ENCODE results near the gene FSD2.

Gene FSD2, protein sequence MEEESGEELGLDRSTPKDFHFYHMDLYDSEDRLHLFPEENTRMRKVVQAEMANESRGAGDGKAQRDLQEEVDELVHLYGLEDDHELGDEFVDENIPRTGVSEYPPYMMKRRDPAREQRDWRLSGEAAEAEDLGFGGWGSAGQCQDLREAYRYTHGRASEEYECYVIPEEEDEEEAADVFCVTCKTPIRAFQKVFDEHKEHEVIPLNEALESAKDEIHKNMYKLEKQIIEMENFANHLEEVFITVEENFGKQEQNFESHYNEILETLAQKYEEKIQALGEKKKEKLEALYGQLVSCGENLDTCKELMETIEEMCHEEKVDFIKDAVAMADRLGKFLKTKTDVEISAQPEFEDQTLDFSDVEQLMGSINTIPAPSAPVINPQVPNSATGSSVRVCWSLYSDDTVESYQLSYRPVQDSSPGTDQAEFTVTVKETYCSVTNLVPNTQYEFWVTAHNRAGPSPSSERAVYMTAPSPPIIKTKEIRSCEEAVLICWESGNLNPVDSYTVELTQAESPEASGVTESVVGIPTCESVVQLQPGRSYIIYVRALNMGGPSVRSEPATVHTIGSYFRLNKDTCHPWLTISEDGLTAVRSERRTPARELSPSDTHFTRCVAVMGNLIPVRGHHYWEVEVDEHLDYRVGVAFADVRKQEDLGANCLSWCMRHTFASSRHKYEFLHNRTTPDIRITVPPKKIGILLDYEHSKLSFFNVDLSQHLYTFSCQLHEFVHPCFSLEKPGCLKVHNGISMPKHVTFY

DNA sequence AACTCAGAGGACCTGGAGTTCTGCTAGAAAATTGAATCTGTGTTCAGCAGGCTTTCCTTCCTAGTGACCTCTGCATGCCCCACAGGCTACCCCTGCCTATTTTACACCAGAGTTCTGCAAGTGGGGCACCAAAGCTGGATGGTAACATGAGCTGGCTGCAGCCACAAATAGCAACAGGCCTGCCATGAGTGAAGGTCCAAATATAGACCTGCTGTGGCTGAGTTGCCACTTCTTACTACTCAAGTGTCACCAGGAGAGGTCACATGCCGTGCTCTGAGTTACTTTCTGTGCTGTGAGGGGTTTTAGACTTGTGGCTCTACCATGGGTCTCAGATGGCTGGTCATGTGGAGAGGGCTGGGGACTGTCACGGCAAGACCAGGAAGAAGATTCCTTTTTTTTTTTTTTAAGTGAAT lies at the start of gene FSD2:
Gene FSD2 (minus strand): TSS at position 76 of the 413 bp plus-strand sequence. CDS start 18,679 bp downstream, outside the sequence.
- Histone ChIP-seq H3K4me1 (ENCODE audit: control insufficient read depth, insufficient read depth, low read length) (peaks cover 4% of the 10 kb centered on the region), H3K9me3 (ENCODE audit: control insufficient read depth, insufficient read depth, low read length) (no peaks in the 10 kb centered on the region), H3K36me3 (ENCODE audit: control insufficient read depth, insufficient read depth, low read length) (no peaks in the 10 kb centered on the region), H3K4me3 (ENCODE audit: low read depth, low read length) (no peak within 1 kb of the TSS), H3K9ac (ENCODE audit: low read depth, low read length) (no peak within 1 kb of the TSS), H3K27me3 (ENCODE audit: control insufficient read depth, insufficient read depth, low read length) (peaks cover 29% of the 10 kb centered on the region)

DNA sequence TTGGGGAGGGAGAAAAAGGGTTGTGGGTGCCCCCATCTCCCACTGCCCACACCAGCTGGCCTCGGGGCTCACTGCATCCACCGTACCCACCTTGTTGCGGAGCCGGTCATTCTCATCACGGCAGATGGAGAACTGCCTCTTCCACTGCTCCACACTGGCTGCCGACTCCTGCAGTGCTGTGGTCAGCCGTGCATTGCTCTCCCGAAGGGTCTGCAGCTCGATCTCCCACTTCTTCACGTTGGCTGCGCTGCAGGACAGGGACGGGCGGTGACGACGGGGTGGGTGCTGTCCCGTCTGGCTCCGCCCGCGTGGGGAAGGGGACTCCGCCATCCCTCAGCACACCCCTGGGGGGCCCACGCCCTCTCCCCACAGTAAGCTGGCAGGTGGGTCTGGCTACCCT lies 48.7 kb upstream of the FSD2 start:
- Histone ChIP-seq H3K4me3 (ENCODE audit: low read depth, low read length) (no peak overlapping the region), H3K4me1 (ENCODE audit: control insufficient read depth, insufficient read depth, low read length) (peaks cover 5% of the 10 kb centered on the region), H3K36me3 (ENCODE audit: control insufficient read depth, insufficient read depth, low read length) (no peaks in the 10 kb centered on the region)

DNA sequence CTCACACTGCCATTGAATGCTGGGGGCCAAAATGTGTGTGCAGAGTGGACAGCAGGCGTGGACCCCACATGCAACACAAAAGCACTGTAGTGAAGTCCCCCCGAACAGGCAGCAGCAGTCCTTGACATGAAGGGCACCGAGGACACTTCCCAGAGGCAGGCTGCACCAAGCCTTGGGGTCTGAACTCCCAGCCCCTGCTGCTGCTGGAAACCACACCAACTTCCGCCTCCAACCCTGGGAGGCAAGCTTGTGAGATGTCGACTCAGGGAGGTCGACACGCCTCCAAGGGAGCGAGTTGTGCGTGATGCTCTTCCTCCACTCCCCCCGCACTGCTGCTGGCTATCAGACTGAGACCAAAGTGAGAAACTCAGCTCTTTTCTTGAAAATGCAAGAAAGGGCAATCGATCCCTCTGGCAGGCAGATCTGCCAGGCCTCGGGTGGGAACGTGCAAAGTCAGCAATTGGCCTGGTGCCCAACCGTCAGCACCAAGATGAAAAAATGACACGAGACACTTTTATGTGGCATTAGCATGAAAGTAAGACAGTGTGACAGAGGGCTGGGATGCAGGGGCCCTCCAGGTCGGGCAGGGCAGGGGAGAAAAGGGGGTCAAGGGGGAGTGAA lies 47.2 kb upstream of the FSD2 start:
- no peaks in the 10 kb centered on the region for H3K9me3 ChIP-seq (ENCODE audit: control insufficient read depth, insufficient read depth, low read length)
- no peaks in the 10 kb centered on the region for H3K27me3 ChIP-seq (ENCODE audit: control insufficient read depth, insufficient read depth, low read length)
- H3K4me1 ChIP-seq (ENCODE audit: control insufficient read depth, insufficient read depth, low read length) = peaks cover 8% of the 10 kb centered on the region
- no peak overlapping the region for H3K9ac ChIP-seq (ENCODE audit: low read depth, low read length)
- no peaks in the 10 kb centered on the region for H3K36me3 ChIP-seq (ENCODE audit: control insufficient read depth, insufficient read depth, low read length)
- no peak overlapping the region for H3K4me3 ChIP-seq (ENCODE audit: low read depth, low read length)

More for the DNA sequence above, 48.7 kb upstream of the FSD2 start:
- no peaks in the 10 kb centered on the region for H3K27me3 ChIP-seq (ENCODE audit: control insufficient read depth, insufficient read depth, low read length)
- no peak overlapping the region for H3K9ac ChIP-seq (ENCODE audit: low read depth, low read length)
- H3K9me3 ChIP-seq (ENCODE audit: control insufficient read depth, insufficient read depth, low read length) = no peaks in the 10 kb centered on the region

DNA sequence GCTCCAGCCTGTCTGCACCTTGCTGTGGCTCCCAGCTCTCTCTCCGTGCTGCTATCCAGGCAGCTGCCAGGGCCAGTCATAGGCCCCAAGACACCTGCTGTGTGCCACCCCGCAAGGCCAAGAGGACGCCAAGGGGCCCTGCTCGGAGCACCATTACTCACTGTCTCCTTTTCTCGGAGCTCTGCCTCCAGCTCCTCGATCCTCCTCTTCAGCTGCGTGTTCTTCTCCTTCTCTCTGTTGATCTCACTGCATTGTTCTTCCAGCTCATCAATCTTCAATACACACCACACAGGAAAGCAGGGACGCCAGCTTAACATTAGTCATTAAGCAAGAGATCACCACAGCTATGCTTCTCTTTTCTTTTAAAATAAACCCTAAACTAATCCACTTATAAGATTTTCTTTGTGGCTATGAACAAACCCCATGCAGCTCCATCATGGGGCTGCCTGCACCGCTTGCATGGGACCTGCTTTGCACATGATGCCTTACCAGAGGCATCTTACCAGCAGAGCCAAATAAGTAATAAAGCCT lies 46.2 kb upstream of the FSD2 start:
- no peaks in the 10 kb centered on the region for H3K36me3 ChIP-seq (ENCODE audit: control insufficient read depth, insufficient read depth, low read length)
- peaks cover 8% of the 10 kb centered on the region for H3K4me1 ChIP-seq (ENCODE audit: control insufficient read depth, insufficient read depth, low read length)
- H3K4me3 ChIP-seq (ENCODE audit: low read depth, low read length) = no peak overlapping the region
- H3K9me3 ChIP-seq (ENCODE audit: control insufficient read depth, insufficient read depth, low read length) = no peaks in the 10 kb centered on the region
- no peaks in the 10 kb centered on the region for H3K27me3 ChIP-seq (ENCODE audit: control insufficient read depth, insufficient read depth, low read length)
- H3K9ac ChIP-seq (ENCODE audit: low read depth, low read length) = no peak overlapping the region

DNA sequence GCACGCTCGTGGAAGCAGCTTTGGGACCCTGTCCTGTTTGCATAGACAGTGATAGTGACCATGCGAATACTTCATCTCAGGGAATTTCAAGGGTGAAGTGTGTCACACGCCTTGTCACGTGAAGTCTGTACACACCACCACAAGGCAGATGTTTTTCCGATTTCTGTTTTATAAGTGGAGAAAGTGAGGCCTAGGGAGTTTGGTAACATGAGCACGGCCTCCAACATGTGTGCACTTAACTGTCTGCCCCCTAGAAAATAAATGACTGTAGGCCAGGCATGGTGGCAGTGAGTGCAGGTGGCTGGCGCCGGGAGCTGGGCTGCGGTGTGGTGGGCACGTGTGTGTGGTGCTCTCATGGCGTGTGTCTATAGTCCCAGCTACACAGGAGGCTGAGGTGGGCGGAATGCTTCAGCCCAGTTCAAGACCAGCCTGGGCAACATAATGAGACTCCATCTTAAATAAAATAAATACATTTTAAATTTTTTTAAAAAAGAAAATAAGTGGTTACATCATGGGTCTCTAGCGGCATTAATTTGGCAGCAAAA lies 45.5 kb upstream of the FSD2 start:
- no peaks in the 10 kb centered on the region for H3K9me3 ChIP-seq (ENCODE audit: control insufficient read depth, insufficient read depth, low read length)
- H3K9ac ChIP-seq (ENCODE audit: low read depth, low read length) = no peak overlapping the region
- no peaks in the 10 kb centered on the region for H3K27me3 ChIP-seq (ENCODE audit: control insufficient read depth, insufficient read depth, low read length)
- H3K36me3 ChIP-seq (ENCODE audit: control insufficient read depth, insufficient read depth, low read length) = no peaks in the 10 kb centered on the region
- H3K4me1 ChIP-seq (ENCODE audit: control insufficient read depth, insufficient read depth, low read length) = peaks cover 8% of the 10 kb centered on the region
- no peak overlapping the region for H3K4me3 ChIP-seq (ENCODE audit: low read depth, low read length)

DNA sequence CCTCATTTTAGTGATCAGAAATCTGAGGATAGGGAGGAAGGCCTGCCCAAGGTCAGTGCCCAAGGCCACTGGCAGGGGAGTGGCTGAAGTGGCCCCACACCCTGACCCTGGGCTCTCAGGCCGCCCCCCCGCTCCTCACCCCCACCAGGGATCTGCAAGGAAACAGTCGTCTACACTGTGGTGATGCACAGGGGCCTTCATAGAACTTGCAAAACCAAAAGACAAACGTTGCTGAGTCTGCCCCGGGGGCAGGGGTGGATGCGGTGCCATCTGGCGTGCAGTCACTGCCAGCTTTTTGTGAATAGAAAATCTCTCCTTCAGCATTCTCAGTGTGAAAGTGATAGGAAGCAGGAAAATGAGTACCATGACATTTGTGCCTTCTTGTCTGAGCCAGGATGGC lies 44.9 kb upstream of the FSD2 start:
- Histone ChIP-seq H3K36me3 (ENCODE audit: control insufficient read depth, insufficient read depth, low read length) (no peaks in the 10 kb centered on the region), H3K4me3 (ENCODE audit: low read depth, low read length) (no peak overlapping the region), H3K9ac (ENCODE audit: low read depth, low read length) (no peak overlapping the region), H3K4me1 (ENCODE audit: control insufficient read depth, insufficient read depth, low read length) (peaks cover 8% of the 10 kb centered on the region), H3K27me3 (ENCODE audit: control insufficient read depth, insufficient read depth, low read length) (no peaks in the 10 kb centered on the region), H3K9me3 (ENCODE audit: control insufficient read depth, insufficient read depth, low read length) (no peaks in the 10 kb centered on the region)

DNA sequence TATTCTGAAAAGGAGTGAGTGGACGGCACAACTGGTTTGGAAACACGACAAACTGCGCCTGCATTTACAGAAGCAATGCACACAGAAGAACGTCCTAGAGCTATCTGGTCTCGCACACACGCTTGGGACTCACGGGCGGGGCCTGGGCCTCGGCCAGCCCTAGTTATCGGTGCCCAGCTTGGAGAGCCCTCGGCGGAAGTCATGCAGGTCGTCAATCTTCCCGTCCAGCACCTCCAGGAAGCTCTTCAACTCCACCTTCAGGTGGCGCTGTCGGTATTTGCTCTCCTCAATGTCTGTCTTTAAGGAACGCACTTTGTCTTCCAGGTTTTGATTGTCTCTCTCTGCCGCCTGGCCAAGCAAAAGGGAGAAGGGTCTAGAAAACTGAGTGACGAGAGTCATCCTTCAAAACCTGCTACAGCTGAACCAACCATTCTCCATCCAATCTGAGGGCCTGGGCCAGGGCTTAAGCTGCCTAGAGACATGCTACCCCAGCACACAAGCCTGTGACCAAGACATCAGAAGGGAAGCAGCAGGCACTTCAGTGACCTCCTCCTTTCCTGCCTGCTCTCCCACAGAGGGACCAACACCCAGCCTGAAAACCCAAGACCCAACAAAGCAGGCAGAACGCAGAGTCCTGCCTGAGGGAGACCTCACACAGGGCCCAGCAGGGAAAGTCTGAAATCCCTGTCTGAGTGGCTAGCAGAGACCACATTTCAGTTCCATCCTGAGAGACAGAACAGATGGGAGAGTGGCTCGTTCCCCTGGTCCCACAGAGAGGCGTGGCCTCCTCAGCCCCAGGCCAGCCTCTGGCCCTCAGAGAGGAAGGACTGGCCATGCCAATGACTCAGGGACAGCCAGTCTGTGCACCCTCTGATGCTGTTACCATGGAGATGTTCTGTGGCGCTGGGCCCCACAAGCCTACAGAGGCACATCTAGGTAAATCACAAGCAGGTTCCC lies 44.0 kb upstream of the FSD2 start:
- H3K9me3 ChIP-seq (ENCODE audit: control insufficient read depth, insufficient read depth, low read length) = no peaks in the 10 kb centered on the region
- H3K4me3 ChIP-seq (ENCODE audit: low read depth, low read length) = no peak overlapping the region
- H3K4me1 ChIP-seq (ENCODE audit: control insufficient read depth, insufficient read depth, low read length) = peaks cover 8% of the 10 kb centered on the region
- H3K27me3 ChIP-seq (ENCODE audit: control insufficient read depth, insufficient read depth, low read length) = no peaks in the 10 kb centered on the region
- peak overlapping the region; percentile 47 for H3K9ac ChIP-seq (ENCODE audit: low read depth, low read length)
- H3K36me3 ChIP-seq (ENCODE audit: control insufficient read depth, insufficient read depth, low read length) = no peaks in the 10 kb centered on the region

DNA sequence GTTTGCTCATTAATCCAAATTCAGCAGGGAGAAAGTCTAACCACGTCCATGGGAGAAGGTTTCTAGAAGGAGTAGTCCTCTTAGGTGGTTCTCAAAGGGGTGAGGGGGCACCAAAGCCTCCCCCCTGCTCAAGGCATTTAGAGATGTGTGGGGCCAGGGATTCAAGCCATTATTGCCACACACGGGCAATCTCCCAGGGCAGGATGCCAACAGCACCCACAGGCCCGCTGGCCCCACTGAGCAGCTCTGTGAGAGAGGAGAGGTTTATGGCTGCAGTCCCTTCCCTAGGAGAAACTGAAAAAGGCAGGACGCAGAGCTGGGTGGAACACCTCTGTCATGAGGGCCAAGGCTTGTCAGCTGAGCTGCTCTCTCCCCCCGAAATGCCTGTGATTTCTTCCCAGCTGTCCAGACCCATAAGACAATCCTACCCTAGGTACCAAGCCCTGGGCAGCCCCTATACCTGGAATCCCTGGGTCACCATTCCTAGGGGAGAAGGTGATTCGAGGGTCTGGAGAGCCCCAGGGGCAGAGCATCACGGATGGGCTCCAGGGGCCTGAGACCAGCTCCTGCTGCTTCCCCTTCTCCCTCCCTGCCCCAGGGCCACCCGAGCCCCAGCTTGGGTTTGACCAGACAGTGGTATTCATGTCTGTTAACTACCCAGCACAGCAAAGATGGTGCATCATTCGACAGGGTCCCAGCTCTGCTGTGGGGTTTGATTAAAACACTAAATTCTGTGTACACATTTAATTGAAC lies 42.5 kb upstream of the FSD2 start:
- Histone ChIP-seq H3K9ac (ENCODE audit: low read depth, low read length) (no peak overlapping the region), H3K36me3 (ENCODE audit: control insufficient read depth, insufficient read depth, low read length) (no peaks in the 10 kb centered on the region), H3K27me3 (ENCODE audit: control insufficient read depth, insufficient read depth, low read length) (no peaks in the 10 kb centered on the region), H3K4me3 (ENCODE audit: low read depth, low read length) (no peak overlapping the region), H3K9me3 (ENCODE audit: control insufficient read depth, insufficient read depth, low read length) (no peaks in the 10 kb centered on the region), H3K4me1 (ENCODE audit: control insufficient read depth, insufficient read depth, low read length) (peaks cover 8% of the 10 kb centered on the region)

DNA sequence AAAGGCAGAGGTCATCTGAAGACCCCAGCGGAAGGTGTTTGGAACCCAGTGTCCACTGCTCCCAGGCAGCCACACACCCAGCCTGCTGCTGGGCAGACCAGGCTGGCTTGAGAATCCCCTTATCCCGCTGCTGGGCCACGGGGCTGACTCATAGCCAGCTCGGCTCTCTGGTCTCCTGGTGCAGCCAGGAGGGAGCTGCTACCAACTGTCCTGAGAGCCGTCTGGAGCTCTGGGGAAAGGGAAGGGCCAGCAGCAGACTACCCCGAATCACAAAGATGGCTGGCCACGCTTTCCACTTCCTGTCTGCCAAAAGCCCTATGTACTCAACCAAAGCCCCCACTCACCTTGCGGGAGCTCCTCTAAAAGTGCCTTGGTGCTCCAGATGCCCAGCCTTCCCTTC lies 41.8 kb upstream of the FSD2 start:
- Histone ChIP-seq H3K9me3 (ENCODE audit: control insufficient read depth, insufficient read depth, low read length) (no peaks in the 10 kb centered on the region), H3K9ac (ENCODE audit: low read depth, low read length) (no peak overlapping the region), H3K27me3 (ENCODE audit: control insufficient read depth, insufficient read depth, low read length) (no peaks in the 10 kb centered on the region), H3K4me3 (ENCODE audit: low read depth, low read length) (no peak overlapping the region), H3K4me1 (ENCODE audit: control insufficient read depth, insufficient read depth, low read length) (peaks cover 8% of the 10 kb centered on the region), H3K36me3 (ENCODE audit: control insufficient read depth, insufficient read depth, low read length) (no peaks in the 10 kb centered on the region)

DNA sequence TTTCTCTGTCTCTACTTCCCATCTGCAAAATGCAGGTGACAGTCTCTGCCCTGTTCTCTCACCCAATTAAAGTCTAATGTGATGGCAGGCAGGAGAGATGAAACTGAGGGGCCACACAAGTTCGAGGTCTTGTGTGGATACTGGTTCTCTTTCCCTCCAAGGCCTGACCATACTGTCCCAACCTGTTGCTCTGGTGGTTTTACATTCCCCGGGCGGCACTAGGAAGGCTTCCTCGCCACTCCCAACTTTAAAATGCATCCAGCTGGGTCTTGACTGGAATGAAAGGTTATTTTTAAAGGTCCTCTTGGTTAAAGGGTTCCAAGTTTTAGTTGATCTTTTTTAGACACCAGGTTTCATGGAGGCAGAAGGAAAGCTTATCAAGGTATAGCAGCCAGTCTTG lies 40.8 kb upstream of the FSD2 start:
- peaks cover 8% of the 10 kb centered on the region for H3K4me1 ChIP-seq (ENCODE audit: control insufficient read depth, insufficient read depth, low read length)
- no peaks in the 10 kb centered on the region for H3K36me3 ChIP-seq (ENCODE audit: control insufficient read depth, insufficient read depth, low read length)
- no peak overlapping the region for H3K9ac ChIP-seq (ENCODE audit: low read depth, low read length)
- no peak overlapping the region for H3K4me3 ChIP-seq (ENCODE audit: low read depth, low read length)
- H3K9me3 ChIP-seq (ENCODE audit: control insufficient read depth, insufficient read depth, low read length) = no peaks in the 10 kb centered on the region
- no peaks in the 10 kb centered on the region for H3K27me3 ChIP-seq (ENCODE audit: control insufficient read depth, insufficient read depth, low read length)
